HG02642 (cell line): ENCODE results near the gene IDI1.
"Not testable (repeated sequence)": the region's sequence is repeated elsewhere in the genome, so short reads cannot be mapped to it uniquely, and the experiment has no call there.

Source experiments
- ATAC-seq: cut with Tn5 transposase; IDR thresholded peaks from one replicate; pipeline ENCODE4 v1.9.1; 2021; ENCODE audit warnings: mild to moderate bottlenecking; ENCODE audit not compliant: unreplicated experiment, poor library complexity

IDI1 gene

DNA sequence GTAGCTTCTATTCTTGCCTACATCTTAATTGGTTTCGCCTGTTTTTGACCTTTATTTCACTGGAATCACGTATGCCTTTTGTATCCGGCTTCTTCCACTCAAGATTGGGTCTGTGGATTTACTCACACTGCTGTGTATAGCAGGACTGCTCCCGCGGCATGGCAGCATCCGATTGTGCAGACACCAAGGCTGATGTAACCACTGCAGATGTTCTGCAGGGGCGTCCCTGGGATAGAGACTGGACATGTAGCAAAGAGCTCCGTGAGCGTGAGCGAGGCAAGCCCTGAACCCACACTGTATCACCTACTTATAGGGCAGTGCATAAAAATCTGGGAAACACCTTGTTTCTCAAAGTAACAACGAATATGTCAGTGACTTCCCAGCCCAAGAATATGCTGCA lies 11.8 kb downstream of the IDI1 start:
- no peak for ATAC-seq

DNA sequence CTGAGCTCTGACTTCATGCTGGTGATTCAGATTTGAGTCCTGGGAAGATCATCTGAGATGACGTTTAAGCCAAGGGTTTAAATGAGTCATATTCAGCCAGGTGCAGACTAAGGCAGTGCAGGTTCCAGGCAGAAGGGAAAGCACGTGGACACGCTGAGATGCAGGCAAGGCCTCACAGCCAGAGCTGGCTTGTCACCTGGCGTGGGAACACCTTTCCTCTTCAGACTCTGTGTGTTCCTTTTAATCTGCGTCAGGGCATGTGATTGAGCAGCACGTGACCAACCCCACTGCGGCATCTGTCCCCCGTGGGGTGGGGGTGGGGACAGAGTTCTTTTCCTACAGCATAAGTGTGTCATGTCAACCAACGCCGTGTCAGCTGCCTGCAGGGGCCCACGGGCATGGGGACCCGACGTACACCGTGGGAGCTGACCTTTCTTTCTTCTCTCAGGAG lies 12.6 kb downstream of the IDI1 start:
- ATAC-seq = peak; percentile 81

DNA sequence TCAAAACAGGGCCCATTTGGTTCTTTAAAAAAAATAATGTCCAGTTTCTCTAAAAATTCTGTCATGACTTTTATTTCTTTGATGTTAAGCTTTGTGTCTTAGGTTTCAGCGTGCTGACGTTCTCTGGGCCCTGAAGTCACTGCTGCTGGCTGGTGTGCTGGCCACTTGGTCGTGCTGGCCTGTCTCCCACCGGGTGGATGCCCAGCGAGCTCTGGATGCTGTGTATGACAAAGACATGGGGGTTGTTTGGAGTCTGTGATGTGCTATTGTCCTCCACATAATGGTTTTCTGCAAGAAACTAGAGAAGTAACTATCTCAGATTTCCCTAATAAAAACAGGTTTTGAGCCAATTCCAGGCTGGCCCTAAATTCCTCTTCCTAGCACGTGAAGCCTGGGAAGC lies 13.7 kb downstream of the IDI1 start:
- ATAC-seq = no peak

DNA sequence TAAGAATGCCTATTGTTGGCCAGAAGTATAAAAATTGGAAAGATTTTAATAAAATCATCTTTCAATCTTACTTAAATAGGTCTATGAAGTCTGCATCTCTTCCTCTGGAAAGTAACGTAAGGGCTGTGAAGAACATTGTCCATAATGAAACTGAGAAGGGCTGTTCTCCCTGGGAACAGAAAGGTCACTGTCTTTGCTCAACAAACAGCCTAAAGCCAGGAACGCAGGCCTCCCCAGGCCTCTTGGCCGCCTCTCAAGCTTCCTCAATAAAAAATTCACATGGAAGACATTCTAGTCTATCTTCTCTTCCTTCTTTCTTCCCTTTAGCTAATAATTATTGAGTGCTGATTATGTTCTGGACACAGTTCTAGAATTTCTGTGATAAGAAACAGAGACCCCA lies 14.2 kb downstream of the IDI1 start:
- ATAC-seq = no peak

DNA sequence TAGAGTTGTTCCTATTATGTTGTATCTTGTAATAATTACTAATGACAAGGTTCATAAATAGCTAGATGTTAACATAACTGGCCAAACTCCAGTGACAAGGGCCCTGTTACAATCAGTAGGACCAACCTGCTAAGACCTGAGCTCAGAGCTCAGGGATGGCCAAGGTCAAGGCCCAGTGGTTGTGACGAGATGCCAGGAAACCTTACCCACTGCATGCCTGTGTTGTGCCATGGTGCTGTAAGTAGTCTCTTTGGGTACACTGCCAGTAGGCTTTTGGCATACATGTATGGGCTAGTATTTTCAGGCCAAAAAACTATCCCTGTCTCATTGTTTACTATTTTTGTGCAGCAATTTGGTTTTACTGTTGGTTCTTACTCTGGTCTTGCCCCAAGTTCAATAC lies 15.3 kb downstream of the IDI1 start:
- ATAC-seq = no peak

DNA sequence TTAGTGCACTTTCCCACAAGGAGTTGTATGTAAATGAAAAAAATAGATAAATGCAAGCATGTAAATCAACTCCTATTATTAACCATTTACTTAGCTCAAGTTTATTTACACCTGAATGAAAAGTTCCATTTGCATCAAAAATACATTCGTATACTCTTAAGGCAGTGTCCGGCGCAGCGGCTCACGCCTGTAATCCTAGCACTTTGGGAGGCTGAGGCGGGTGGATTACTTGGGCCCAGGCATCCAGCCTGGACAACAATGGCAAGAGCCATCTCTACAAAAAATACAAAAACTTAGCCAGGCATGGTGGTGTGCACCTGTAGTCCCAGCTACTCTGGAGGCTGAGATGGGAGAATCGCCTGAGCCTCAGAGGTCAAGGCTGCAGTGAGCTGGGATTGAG lies 19.1 kb downstream of the IDI1 start:
- no peak for ATAC-seq

DNA sequence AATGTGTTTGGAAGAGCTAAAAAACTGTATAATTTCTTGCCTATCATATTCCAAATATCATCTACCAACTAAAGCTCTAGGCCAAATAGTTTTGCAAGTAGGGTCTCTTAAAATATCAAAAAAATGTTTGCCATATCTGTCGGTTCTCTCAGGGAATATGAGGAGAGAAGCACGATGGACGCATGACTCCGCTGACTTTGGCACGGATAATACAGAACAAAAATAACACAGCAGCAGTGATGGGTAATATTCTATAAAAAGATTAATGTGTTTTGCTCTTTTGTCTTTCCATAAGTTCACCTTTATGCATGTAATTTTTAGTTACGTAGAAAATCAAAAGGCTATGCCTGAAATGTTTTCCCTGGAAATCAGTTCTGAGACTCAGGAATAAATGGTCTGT lies 22.3 kb downstream of the IDI1 start:
- no peak for ATAC-seq

DNA sequence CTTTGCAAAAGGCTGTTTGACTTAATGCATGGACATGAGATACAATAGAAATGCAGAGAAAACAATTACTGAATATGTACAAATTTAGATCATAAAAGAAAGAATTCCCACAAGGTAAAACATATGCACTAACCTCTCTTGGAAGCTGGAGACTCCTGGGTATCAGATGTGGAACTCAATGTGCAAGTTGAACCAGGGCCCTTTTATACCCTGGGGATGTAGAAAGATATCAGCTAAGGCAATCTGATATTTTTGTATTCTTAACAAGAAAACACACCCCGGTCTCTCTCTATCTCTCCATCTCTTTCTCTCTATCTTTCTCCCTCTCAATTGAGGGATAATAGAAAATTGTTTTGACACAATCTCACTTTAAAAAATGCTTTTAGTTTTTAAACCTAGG lies 23.2 kb downstream of the IDI1 start, which contains the start of gene IDI2:
TSS of gene IDI2 (minus strand) at position 177 of the 400 bp plus-strand sequence. CDS start 1,136 bp downstream, outside the sequence.
- no peak for ATAC-seq

DNA sequence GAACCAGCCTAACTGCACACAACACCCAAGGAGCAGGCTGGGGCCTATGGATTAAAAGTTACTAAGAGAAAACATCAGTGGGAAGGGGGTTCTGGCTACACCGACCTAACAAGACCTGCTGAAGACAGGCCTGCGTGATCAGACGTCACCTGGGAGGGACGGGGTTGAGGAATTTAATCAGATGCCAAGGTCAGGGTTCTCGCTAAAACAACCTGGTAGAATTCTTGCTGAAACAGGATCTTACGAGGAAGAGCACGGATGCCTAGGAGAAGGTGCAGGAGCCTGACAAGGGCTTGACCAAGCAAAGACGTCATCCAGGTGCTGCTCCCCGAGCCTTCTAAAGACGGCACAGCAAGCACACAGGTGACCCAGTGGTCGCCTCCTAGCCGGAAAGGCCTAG lies 24.8 kb downstream of the IDI1 start:
- no peak for ATAC-seq

DNA sequence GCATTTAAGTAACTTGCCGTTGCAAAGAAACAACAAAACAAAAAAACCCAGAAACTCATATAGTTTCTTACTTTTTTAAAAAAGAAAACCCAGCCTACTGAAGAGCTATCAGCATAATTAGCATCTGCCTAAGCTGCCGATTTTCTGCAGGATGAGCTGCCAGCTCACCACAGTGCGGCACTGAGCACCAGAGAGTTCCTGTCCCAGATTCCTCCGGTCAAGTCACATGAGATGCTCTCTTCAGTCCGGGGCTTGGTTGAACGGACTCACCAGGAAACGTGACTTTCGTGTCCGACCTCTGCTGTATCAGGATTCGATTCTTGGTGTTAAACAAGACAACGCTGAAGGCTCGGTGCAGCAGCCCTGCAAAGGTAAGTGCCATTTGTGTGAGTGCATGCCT lies 26.5 kb downstream of the IDI1 start:
- no peak for ATAC-seq

DNA sequence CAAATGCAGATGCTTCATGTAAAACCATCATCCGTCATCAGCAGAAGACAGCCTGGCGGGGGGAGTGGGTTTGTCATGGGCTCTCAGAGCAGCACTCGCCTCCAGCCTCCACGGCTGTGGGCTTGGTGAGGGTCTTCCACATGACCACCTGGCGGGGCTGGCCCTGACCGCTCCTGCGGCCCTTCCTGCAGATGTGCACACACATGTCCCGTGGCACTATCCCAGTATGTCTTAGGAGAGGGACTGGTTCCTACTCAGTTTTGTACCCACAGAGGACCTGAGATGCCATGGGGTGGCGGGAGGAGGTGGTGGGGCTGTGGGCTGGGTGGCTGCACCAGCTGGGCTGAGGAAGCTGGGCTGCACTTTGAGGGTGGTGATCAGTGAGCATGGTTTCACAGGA lies 28.0 kb downstream of the IDI1 start:
- no peak for ATAC-seq

DNA sequence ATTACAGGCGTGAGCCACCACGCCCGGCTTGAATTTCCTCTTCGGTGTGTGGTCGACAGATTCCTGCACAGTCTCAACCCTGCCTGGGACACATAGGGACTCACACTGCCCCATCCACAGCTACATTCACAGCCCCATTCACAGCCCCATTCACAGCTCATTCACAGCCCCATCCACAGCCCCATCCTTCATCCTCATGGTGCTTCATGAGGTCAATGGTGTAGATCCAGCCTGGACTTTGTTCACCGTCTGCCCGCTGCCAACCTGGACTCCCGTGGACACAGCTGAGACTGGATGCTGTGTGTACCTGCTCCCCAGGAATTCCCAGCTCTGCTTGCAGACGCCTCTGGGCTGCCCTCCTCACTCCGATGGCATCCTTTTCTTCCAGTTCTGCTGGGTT lies 28.5 kb downstream of the IDI1 start:
- ATAC-seq = no peak

DNA sequence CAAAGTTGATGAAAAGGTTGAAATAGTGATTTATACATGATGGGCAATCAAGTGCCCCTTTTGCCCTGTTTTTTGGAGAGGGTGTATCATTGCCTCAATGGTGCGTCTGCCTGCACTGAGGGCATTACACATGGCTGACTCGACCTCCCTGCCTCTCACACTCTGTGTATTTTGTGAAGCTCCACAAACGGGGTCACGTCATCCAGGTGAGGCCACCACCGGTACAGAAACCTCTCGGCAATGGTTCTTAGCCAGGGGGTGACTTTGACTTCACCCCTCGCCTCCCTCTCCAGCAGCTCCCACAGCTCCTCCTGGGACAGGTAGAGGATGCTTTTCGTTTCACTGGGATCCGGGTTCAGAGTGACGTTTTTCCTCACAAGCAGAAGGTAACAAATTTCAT lies 29.6 kb downstream of the IDI1 start:
- no peak for ATAC-seq

DNA sequence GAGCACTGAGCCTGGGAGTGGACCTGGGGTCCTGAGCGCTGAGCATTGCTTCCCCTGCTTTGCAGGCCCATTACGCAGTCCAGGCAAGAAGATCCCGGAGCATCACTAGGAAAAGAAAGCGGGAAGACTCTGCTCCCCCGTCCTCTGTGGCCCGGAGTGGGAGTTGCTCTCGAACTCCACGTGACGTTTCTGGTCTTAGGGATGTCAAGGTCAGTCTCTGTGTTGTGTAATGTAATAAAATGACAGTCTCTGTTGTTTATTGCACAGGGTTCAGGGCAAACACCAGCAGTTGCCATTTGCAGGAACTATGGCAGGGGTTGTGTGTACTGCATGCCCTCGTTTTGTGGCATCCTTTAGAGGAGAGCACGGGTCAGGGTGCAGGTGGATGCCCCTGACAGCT lies 33.2 kb downstream of the IDI1 start:
- ATAC-seq = no peak

DNA sequence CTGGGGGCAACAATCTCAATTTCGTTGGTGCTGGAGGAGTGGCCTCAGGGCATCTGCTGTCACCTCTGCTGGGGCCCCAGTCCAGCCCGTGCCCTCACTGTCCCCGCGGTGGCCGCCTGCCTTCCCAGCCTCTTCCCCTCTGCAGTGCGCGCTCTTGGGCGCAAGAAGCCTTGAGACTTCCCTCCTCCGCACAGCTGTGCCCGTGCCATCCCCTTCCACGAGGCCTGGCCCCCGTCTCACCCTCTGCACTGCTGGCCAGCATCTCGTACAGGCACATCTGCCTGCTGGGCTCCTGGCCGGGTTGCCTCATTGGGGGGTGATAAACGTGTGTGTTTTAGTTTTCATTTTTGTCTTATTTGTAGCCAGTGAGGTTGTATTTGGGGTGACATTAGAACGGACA lies 37.2 kb downstream of the IDI1 start:
- ATAC-seq = no peak

DNA sequence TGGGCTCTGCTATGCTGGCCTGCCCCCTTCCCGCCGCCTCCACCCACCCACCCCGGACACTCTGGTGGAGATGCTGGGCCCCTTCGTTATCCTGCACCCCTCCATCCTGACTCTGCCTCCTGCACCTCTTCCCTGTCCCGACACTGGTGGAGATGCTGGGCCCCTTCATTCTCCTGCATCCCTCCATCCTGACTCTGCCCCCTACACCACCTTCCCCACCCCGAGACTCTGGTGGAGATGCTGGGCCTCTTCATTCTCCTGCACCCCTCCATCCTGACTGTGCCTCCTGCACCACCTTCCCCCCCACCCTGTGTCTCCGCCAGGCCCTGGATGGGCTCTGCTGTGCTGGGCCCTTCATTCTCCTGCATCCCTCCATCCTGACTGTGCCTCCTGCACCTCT lies 38.2 kb downstream of the IDI1 start:
- no peak for ATAC-seq

DNA sequence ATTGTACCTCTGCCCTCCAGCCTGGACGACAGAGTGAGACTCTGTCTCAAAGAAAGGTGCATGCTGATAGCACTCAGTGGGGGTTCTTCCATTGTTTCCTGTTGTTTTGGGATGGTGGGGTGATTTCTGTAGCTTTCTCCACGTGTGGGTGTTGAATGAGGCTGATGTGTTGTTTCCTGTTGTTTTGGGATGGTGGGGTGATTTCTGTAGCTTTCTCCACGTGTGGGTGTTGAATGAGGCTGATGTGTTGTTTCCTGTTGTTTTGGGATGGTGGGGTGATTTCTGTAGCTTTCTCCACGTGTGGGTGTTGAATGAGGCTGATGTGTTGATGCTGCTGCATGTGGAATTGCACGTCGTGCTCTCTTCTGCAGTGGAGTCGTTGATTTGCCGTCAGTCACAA lies 39.0 kb downstream of the IDI1 start:
- not testable (repeated sequence) for ATAC-seq

DNA sequence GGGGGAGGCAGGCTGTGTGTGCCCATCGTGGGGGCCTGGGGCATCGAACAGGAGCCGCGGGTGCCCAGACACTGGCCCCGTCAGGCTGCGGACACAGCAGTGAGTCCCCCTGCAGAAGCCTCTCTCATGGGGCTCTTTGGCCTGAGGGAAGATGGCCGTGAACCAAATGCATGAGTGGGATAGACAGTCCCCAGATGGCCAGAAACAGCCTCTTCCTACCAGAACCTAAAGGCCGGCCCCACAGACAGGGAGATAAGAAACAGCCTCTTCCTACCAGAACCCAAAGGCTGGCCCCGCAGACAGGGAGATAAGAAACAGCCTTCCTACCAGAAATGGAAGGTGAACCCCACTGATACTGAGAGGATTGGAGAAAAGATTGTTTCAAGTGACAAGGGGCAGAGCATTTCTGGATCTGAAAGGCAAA lies 39.8 kb downstream of the IDI1 start:
- ATAC-seq = no peak

DNA sequence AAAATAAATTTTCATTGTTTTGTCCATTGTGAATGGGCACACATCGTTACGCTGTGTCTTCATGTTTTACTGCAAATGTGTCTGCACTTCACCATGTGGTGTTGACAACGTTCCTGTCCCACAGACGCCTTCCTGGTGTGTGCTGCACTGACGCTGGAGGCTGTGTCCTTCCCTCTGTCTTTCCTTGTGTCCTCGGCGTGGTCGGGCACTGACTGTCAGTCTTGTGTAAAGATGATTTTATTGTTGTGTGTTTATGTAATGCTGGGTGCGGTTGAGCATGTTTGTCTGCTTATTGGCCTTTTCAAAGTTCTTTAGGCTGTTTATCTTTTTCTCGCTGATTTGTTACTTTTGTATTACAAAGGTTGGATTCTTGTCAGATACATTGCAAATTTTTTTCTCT lies 41.3 kb downstream of the IDI1 start:
- ATAC-seq = no peak

DNA sequence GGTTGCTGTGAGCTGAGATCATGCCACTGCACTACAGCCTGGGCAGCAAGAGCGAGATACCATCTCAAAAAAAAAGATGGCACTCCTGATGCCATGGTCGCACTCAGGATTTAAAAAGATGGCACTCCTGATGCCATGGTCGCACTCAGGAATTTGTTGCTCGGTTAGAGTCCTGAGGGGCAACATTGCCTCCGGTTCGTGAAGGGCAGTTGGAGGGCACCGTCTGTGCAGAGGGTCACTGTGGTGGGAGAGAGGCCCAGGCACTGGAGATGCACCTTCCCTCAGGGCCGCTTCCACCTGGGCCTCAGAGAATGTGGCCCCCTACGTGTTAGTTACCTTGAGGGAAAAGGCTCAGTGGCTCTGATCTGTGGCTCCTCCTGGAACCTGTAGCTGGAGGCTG lies 42.3 kb downstream of the IDI1 start:
- no peak for ATAC-seq

DNA sequence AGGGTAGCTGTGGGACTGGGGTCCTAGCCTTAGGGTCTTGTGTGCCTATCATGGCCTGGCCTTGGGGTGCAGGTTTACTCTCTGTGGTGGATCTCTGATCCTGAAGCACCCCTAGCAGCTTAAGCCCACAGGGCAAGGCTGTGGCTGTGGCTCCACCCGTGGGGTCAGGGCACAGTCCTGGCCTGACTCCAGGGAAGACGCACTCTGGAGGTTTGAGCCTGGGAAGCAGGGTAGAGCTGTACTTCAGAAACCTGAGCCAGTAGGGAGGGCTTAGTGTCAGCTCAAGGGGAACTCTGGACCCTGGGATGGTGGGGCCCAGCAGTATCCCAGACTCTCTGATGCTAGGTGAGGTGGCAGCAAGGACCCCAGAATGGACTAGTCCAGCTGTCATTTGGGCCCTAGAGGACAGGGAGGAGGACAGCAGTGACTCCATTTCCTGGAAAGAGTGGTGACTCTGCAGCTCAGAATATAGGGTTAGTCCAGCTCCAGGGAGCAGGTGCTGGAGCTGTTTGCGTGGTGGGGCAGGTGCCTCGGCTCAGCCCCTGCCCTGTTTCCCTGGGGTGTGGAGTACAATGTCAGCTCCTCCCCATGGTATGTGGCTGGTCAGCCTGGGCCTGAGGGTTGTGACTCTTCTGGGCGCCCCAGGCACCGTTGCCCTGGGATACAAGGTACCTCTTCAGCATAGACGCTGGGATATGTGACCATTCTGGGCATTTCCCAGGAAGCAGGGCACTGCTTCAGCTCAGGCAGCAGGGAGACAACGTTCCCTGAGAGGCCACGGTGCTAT lies 44.8 kb downstream of the IDI1 start:
- no peak for ATAC-seq

DNA sequence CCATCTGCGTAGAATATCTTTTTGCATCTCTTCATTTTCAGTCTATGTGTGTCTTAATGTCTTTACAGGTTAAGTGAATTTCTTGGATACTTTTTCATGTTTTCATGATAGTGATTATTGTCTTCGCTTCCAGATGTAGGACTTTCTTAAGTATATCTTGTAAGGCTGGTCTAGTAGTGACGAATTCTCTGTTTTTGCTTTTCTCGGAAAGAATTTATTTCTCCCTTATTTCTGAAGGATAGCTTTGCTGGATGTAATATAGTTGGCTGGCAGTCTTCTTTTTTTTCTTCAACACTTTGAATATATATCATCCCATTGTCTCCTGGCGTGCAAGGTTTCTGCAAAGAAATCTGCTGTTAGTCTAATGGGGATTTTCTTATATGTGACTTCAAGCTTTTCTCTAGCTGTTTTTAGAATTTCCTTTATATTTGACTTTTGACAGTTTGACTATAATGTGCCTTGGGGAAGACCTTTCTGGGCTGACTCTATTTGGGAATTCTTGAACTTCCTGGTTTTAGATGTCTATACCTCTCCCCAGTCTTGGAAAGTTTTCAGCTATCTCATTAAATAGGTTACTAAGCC lies 46.4 kb downstream of the IDI1 start:
- ATAC-seq = no peak
